ENCODE data around the gene IBA57.
"Not testable (repeated sequence)": the region's sequence is repeated elsewhere in the genome, so short reads cannot be mapped to it uniquely, and the experiment has no call there.

The IBA57 gene

DNA sequence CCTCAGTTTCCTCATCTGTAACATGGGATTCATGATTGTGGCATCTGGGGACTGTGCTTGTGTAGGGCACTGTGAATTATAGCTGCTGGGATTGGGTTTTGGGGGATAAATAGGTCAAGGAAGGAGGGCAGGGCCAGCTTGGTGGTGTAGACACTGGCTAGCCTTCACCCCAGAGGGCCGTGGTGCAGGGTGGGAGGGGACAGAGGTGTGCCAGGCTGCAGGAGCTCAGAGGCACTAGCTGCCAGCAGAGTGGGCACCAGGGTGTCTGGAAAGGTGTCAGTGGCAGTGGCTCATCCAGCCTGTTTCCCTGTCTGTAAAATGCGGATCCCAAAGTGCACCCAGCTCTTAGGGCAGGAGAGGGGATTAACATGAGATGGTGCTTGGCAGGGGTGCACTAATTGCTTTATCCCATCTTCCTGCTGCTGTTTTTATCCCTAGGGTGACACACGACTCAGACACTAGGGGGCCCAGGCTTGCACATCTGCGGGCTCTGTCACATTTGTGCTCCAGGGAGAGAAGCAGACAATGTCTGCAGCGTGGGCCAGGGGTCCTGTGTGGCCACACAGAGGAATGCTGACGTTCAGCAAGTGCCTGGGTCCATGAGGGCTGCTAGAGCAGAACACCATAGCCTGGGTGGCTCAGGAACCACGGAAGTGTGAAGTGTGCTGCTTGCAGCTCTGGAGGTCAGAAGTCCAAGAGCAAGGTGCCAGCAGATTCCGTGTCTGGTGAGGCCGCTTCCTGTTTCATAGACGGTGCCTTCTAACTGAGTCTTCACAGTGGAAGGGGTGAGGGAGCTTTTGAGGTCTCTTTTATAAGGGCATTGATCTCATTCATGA lies 61.6 kb downstream of the IBA57 start:
- Histone ChIP-seq H3K36me3 (ENCODE audit: control insufficient read depth, insufficient read depth, low read length) (no peaks in the 10 kb centered on the region), H3K27me3 (replicated peaks; ENCODE audit: control insufficient read depth, insufficient read depth, low read length) (no peaks in the 10 kb centered on the region), H3K4me3 (replicated peaks; ENCODE audit: low read depth, low read length) (no peak overlapping the region)
- TF ChIP-seq, protein P1, sequence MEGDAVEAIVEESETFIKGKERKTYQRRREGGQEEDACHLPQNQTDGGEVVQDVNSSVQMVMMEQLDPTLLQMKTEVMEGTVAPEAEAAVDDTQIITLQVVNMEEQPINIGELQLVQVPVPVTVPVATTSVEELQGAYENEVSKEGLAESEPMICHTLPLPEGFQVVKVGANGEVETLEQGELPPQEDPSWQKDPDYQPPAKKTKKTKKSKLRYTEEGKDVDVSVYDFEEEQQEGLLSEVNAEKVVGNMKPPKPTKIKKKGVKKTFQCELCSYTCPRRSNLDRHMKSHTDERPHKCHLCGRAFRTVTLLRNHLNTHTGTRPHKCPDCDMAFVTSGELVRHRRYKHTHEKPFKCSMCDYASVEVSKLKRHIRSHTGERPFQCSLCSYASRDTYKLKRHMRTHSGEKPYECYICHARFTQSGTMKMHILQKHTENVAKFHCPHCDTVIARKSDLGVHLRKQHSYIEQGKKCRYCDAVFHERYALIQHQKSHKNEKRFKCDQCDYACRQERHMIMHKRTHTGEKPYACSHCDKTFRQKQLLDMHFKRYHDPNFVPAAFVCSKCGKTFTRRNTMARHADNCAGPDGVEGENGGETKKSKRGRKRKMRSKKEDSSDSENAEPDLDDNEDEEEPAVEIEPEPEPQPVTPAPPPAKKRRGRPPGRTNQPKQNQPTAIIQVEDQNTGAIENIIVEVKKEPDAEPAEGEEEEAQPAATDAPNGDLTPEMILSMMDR (IDR thresholded peaks at IDR 0.05; ENCODE audit: insufficient read depth, low read length, poor library complexity, severe bottlenecking), result peak; percentile 41
- no peak for DNase-seq (ENCODE audit: extremely low read depth, insufficient read length)

DNA sequence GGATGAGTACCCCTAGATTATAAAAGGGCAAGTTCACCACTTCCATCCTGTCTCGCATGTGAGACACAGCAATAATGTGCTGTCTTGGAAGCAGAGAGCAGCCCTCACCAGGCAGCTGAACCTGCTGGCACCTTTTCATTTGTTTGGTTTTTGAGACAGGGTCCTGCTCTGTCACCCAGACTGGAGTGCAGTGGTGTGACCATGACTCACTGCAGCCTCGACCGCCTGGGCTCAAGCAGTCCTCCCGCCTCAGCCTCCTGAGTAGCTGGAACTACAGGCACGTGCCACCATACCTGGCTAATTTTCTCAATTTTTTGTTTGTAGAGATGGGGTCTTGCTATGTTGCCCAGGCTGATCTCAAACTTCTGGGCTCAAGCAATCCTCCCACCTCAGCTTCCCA lies 62.5 kb downstream of the IBA57 start:
- not testable (repeated sequence) for H3K27me3 ChIP-seq (replicated peaks; ENCODE audit: control insufficient read depth, insufficient read depth, low read length); H3K4me3 ChIP-seq (replicated peaks; ENCODE audit: low read depth, low read length); H3K36me3 ChIP-seq (ENCODE audit: control insufficient read depth, insufficient read depth, low read length); DNase-seq (ENCODE audit: extremely low read depth, insufficient read length)

DNA sequence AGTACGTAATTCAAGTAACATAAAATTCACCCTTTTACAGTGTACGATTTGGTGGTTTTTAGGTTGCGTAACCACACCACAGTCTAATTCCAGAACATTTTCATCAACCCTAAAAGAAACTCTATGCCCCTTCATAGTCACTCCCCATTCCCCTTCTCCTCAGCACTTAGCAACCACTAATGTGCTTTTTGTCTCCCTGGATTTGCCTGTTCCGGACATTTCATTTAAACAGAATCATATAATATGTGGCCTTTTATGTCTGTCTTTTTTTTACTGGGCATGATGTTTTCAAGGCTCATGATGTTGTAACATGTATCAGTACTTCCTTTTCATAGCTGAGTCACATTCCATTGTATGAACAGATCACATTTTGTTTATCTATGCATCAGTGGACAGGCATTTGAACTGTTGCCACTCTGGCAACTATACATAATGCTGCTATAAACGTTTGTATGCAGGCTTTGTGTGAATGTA lies 63.0 kb downstream of the IBA57 start:
- TF ChIP-seq, protein P1 (IDR thresholded peaks at IDR 0.05; ENCODE audit: insufficient read depth, low read length, poor library complexity, severe bottlenecking), result no peak
- Histone ChIP-seq H3K36me3 (ENCODE audit: control insufficient read depth, insufficient read depth, low read length) (no peaks in the 10 kb centered on the region), H3K4me3 (replicated peaks; ENCODE audit: low read depth, low read length) (no peak overlapping the region), H3K27me3 (replicated peaks; ENCODE audit: control insufficient read depth, insufficient read depth, low read length) (no peaks in the 10 kb centered on the region)
- DNase-seq (ENCODE audit: extremely low read depth, insufficient read length), result no peak

DNA sequence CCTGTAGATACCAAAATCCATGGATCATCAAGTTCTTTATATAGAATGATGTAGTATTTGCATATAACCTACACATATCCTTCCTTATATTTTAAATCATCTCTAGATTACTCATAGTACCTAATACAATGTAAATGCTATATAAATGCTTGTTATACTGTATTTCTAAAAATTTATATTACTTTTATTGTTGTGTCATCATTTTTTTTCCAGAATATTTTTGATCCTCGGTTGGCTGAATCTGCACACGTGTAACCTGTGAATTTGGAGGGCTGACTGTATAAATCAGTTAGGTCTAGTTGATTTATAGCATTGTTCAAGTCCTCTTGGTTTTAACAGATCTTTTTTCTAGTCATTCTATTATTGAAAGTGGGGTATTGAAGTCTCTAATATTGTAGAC lies 65.6 kb downstream of the IBA57 start:
- DNase-seq (ENCODE audit: extremely low read depth, insufficient read length), result no peak
- TF ChIP-seq, protein P1 (IDR thresholded peaks at IDR 0.05; ENCODE audit: insufficient read depth, low read length, poor library complexity, severe bottlenecking), result no peak
- Histone ChIP-seq H3K4me3 (replicated peaks; ENCODE audit: low read depth, low read length) (no peak overlapping the region), H3K36me3 (ENCODE audit: control insufficient read depth, insufficient read depth, low read length) (no peaks in the 10 kb centered on the region), H3K27me3 (replicated peaks; ENCODE audit: control insufficient read depth, insufficient read depth, low read length) (no peaks in the 10 kb centered on the region)

All from GM06990 (cell line).